Measurements from ENCODE around the gene VWA2. TPM values are rescaled to one million over a fixed set of nuclear protein-coding genes. Genes with fewer than 3 reads are reported as not detected.

Gene VWA2
- total and polyA plus RNA-seq, 2 of the 4 experiments (the other 2 are of a cell fraction) = not detected

DNA sequence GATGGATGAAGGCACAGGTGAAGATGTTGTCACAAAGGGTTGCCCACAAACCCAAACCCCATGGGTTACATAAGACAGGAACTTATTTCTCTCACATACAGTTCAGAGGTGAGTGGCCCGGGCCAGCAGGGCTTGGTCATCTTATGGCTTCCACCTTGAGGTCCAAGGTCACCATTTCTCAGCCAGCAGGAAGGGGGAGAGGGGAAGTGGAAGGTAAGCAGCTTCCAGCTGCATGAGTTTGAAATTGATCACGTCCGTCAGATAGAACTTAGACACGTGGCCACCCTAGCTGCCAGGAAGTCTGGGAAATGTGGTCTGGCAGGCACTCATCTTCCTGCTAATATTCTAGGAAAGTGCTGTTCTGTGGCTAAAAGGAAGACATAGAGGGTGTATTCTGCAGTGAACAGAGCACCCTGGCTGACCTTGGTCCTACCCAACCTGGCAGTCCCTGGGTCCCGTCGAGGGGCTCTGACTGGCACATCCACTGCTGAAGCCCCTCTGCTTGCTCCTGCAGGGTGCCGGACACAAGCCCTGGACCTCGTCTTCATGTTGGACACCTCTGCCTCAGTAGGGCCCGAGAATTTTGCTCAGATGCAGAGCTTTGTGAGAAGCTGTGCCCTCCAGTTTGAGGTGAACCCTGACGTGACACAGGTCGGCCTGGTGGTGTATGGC lies 49.5 kb downstream of the VWA2 start:
- no peak overlapping the region for H3K9ac ChIP-seq (ENCODE audit: low read depth, low read length)
- peaks cover 22% of the 10 kb centered on the region for H3K27me3 ChIP-seq (ENCODE audit: control insufficient read depth, insufficient read depth, low read length)
- no peak overlapping the region for H3K4ac ChIP-seq (ENCODE audit: low read depth, low read length)
- H2AK9ac ChIP-seq (replicated peaks; ENCODE audit: low read depth, low read length, poor library complexity) = no peak overlapping the region
- H3K36me3 ChIP-seq (ENCODE audit: control insufficient read depth, insufficient read depth, low read length) = no peaks in the 10 kb centered on the region
- no peaks in the 10 kb centered on the region for H3K4me1 ChIP-seq (ENCODE audit: control insufficient read depth, insufficient read depth, low read length)
- H3K18ac ChIP-seq (ENCODE audit: low read depth, low read length) = no peak overlapping the region
- dilution Hi-C loops (cut with HindIII; ENCODE audit: low sequenced_read_pairs, unreplicated experiment) = no loop called here
- H3K9me1 ChIP-seq (ENCODE audit: insufficient read depth, low read length) = no peaks in the 10 kb centered on the region
- H3K56ac ChIP-seq (ENCODE audit: extremely low read depth, insufficient read depth, low read length) = no peak overlapping the region
- no peak overlapping the region for H3K27ac ChIP-seq (ENCODE audit: insufficient read depth, low read length)
- 83% methylated on average over 4 of the region's 11 CpGs; no CpG with 5 or more reads in 1 of the 2 experiments for WGBS, 2 experiments (ENCODE audit: extremely low coverage in 2 of 2, insufficient read length in 1 of 2)
- H3K79me1 ChIP-seq (ENCODE audit: low read depth in 1 of 2, low read length in 2 of 2) = no peaks in the 10 kb centered on the region
- H2BK120ac ChIP-seq (ENCODE audit: low read depth, low read length) = no peak overlapping the region
- DNase-seq (no peak), ATAC-seq (ENCODE audit: low read depth) (no peak)
- POLR2A ChIA-PET (ENCODE audit: unreplicated experiment) = no interaction called here
- no peak overlapping the region for H2BK5ac ChIP-seq (ENCODE audit: low read depth, low read length, poor library complexity, severe bottlenecking)
- H4K5ac ChIP-seq (ENCODE audit: low read depth, low read length) = no peak overlapping the region
- H3K14ac ChIP-seq (replicated peaks; ENCODE audit: low read depth, low read length) = no peak overlapping the region
- intact Hi-C loops (cut with micrococcal nuclease) = no loop called here
- H4K20me1 ChIP-seq (ENCODE audit: insufficient read depth, low read length) = no peaks in the 10 kb centered on the region; the same call in 1 of the 2 replicates
- in situ Hi-C loops (cut with MboI; ENCODE audit: low sequenced_read_pairs) = no loop called here
- H4K8ac ChIP-seq (ENCODE audit: low read depth in 2 of 2, low read length in 2 of 2) = no peak overlapping the region
- no peak overlapping the region for H3K23ac ChIP-seq (ENCODE audit: low read depth, low read length)
- H3K4me2 ChIP-seq (ENCODE audit: low read depth, low read length) = no peak overlapping the region
- no peak overlapping the region for H3K4me3 ChIP-seq (ENCODE audit: insufficient read depth, low read depth, low read length)
- TF ChIP-seq NFE2L2 (IDR thresholded peaks at IDR 0.05; ENCODE audit: low read depth, low read length) (no peak), CEBPB (IDR thresholded peaks at IDR 0.05; ENCODE audit: low read depth, low read length) (no peak), MAZ (IDR thresholded peaks at IDR 0.05; ENCODE audit: borderline replicate concordance, low read depth, low read length) (no peak), RFX5 (IDR thresholded peaks at IDR 0.05; ENCODE audit: low read depth, low read length) (no peak)
- TF ChIP-seq, protein P1, sequence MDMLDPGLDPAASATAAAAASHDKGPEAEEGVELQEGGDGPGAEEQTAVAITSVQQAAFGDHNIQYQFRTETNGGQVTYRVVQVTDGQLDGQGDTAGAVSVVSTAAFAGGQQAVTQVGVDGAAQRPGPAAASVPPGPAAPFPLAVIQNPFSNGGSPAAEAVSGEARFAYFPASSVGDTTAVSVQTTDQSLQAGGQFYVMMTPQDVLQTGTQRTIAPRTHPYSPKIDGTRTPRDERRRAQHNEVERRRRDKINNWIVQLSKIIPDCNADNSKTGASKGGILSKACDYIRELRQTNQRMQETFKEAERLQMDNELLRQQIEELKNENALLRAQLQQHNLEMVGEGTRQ (IDR thresholded peaks at IDR 0.05; ENCODE audit: low read depth, low read length) = no peak
- TF ChIP-seq, protein P2, sequence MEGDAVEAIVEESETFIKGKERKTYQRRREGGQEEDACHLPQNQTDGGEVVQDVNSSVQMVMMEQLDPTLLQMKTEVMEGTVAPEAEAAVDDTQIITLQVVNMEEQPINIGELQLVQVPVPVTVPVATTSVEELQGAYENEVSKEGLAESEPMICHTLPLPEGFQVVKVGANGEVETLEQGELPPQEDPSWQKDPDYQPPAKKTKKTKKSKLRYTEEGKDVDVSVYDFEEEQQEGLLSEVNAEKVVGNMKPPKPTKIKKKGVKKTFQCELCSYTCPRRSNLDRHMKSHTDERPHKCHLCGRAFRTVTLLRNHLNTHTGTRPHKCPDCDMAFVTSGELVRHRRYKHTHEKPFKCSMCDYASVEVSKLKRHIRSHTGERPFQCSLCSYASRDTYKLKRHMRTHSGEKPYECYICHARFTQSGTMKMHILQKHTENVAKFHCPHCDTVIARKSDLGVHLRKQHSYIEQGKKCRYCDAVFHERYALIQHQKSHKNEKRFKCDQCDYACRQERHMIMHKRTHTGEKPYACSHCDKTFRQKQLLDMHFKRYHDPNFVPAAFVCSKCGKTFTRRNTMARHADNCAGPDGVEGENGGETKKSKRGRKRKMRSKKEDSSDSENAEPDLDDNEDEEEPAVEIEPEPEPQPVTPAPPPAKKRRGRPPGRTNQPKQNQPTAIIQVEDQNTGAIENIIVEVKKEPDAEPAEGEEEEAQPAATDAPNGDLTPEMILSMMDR (conservative IDR thresholded peaks at IDR 0.05; ENCODE audit: low read depth, low read length) = no peak
- no TSS peak for BruUV-seq (replicated peaks)
- no peak overlapping the region for H2BK15ac ChIP-seq (ENCODE audit: low read depth, low read length)
- H2AK5ac ChIP-seq (ENCODE audit: low read depth, low read length) = no peak overlapping the region
- H4K91ac ChIP-seq (ENCODE audit: insufficient read depth, low read depth, low read length) = no peak overlapping the region
- no peak overlapping the region for H2AFZ ChIP-seq (replicated peaks; ENCODE audit: low read length, poor library complexity)
- no peaks in the 10 kb centered on the region for H3K9me3 ChIP-seq (ENCODE audit: control insufficient read depth, insufficient read depth, low read length)
- no peak overlapping the region for H2BK20ac ChIP-seq (ENCODE audit: low read depth, low read length)
- CTCF ChIA-PET = interaction anchor here (1.0 kb wide), 1 partner anchor 16 kb away, joined by 4 read pairs; no protein-coding TSS in a partner anchor
